ENCODE measurements around the gene SPR. TPM values are rescaled to one million over a fixed set of nuclear protein-coding genes. Genes with fewer than 3 reads are reported as not detected.

Gene SPR
- 26.3 and 27.6 TPM in 2 replicates for total RNA-seq
- polyA plus RNA-seq = 18.1 and 22.0 TPM in 2 replicates
- 28.4 and 29.2 TPM in 2 replicates for polyA plus RNA-seq (2011; cell fraction: cytosol; rRNA removed)
- 10.2 and 11.0 TPM in 2 replicates for polyA plus RNA-seq (2011; cell fraction: nucleus; rRNA removed)
- 47.9 and 52.8 TPM in 2 replicates for polyA plus RNA-seq (2012)
- polyA minus RNA-seq = 13.4 and 15.0 TPM in 2 replicates
- polyA minus RNA-seq (2011; cell fraction: cytosol; rRNA and poly(A)+ RNA removed) = 17.0 TPM
- 1.5 and 1.7 TPM in 2 replicates for polyA minus RNA-seq (2011; cell fraction: nucleus; rRNA and poly(A)+ RNA removed)
- Bru-seq, nascent RNA = percentile 44 among the genes with signal in this experiment
- percentile 71 among the genes with signal in this experiment for BruChase-seq, experiment 1, labeled RNA remaining after a 6-hour chase
- percentile 52 among the genes with signal in this experiment for BruChase-seq, experiment 2, labeled RNA remaining after a 2-hour chase
- long read RNA-seq, transcript SPR-201 (3 exons, 1,480 nt) = major isoform, 85 of 101 reads
- long read RNA-seq, partial matches to known transcripts = 15 of 101 reads
- long read RNA-seq, other reads (novel, unspliced or antisense) = 1 of 101 reads

GRCh38 chr2:72887032-72887739 is at the start of gene SPR:
TSS of gene SPR (plus strand) at chr2:72887408. CDS start at chr2:72887433, 25 bp downstream.
- intact Hi-C loops (cut with micrococcal nuclease) (loop anchor here (1.0 to 2.0 kb wide), 2 partner anchors 32 to 116 kb away; no protein-coding TSS in a partner anchor), dilution Hi-C loops (cut with MboI; ENCODE audit: extremely low pct_ligation_motif_present, low sequenced_read_pairs) (no loop called here)
- peak within 1 kb of the TSS; percentile 77 for H3K9ac ChIP-seq (replicated peaks; ENCODE audit: extremely low read depth, insufficient read depth, low read length)
- H3K36me3 ChIP-seq (ENCODE audit: control insufficient read depth in 2 of 2, extremely low read depth in 1 of 2, insufficient read depth in 2 of 2, low read length in 2 of 2) = peaks cover 0 to 8% of the 10 kb centered on the region in 2 experiments
- peak within 1 kb of the TSS; percentile 54 to 81 (median 73) for H3K4me3 ChIP-seq (replicated peaks in 1 of 3; ENCODE audit: insufficient read depth in 1 of 3, low read depth in 1 of 3, low read length in 3 of 3)
- BruUV-seq (replicated peaks) = TSS peak; percentile 12
- H3K27me3 ChIP-seq (ENCODE audit: control insufficient read depth in 2 of 2, insufficient read depth in 2 of 2, low read length in 2 of 2) = no peaks in the 10 kb centered on the region
- FAIRE-seq = peak; percentile 65
- no peak for TF ChIP-seq JUN (IDR thresholded peaks at IDR 0.05; ENCODE audit: borderline replicate concordance, insufficient read depth, insufficient read length, low read depth)
- TF ChIP-seq MYC (IDR thresholded peaks at IDR 0.05; ENCODE audit: low read depth, low read length) = no peak
- TF ChIP-seq FOS (IDR thresholded peaks at IDR 0.05; ENCODE audit: borderline replicate concordance, insufficient read depth, low read length) = no peak
- TF ChIP-seq, protein P1, sequence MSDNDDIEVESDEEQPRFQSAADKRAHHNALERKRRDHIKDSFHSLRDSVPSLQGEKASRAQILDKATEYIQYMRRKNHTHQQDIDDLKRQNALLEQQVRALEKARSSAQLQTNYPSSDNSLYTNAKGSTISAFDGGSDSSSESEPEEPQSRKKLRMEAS (IDR thresholded peaks at IDR 0.05; ENCODE audit: insufficient read depth, insufficient read length) = no peak
- TF ChIP-seq GATA2 (IDR thresholded peaks at IDR 0.05; ENCODE audit: insufficient read depth, insufficient read length, low read depth, low read length) = no peak
- peak; percentile 62 for TF ChIP-seq POLR2AphosphoS5 (IDR thresholded peaks at IDR 0.05; ENCODE audit: insufficient read depth, low read depth, low read length)
- TF ChIP-seq EZH2 (IDR thresholded peaks at IDR 0.05; ENCODE audit: borderline replicate concordance, low read depth, low read length, severe bottlenecking) = no peak
- peak; percentile 18 for TF ChIP-seq POLR2A (IDR thresholded peaks at IDR 0.05; ENCODE audit: low read depth, low read length)
- TF ChIP-seq CTCF (IDR thresholded peaks at IDR 0.05; ENCODE audit: extremely low read depth in 1 of 2, insufficient read depth in 1 of 2, low read depth in 1 of 2, low read length in 2 of 2) = no peak
- no peaks in the 10 kb centered on the region for H3K9me3 ChIP-seq (replicated peaks; ENCODE audit: control insufficient read depth, insufficient read depth, low read length)
- H2AFZ ChIP-seq (ENCODE audit: low read depth, low read length) = peak within 1 kb of the TSS; percentile 98
- peak within 1 kb of the TSS; percentile 74 for H3K27ac ChIP-seq (ENCODE audit: insufficient read depth, low read depth, low read length)
- peak within 1 kb of the TSS; percentile 91 for H3K4me2 ChIP-seq (ENCODE audit: insufficient read depth, low read length)
- CTCF ChIA-PET = interaction anchor here (0.7 to 3.1 kb wide), 33 partner anchors 8 to 1357 kb away, joined by 3 to 32 read pairs (median 4); partner anchors contain the start of gene EMX1
- H4K20me1 ChIP-seq (replicated peaks; ENCODE audit: control insufficient read depth, extremely low read depth, insufficient read depth, low read length) = no peaks in the 10 kb centered on the region
- peak; percentile 70 for DNase-seq (ENCODE audit: low read depth, low spot score)
- peaks cover 13% of the 10 kb centered on the region for H3K4me1 ChIP-seq (ENCODE audit: control insufficient read depth, extremely low read depth, insufficient read depth, low read length)
- no peaks in the 10 kb centered on the region for H3K79me2 ChIP-seq (ENCODE audit: control insufficient read depth, insufficient read depth, low read length)
- no peaks in the 10 kb centered on the region for H3K9me1 ChIP-seq (replicated peaks; ENCODE audit: control insufficient read depth, extremely low read depth, insufficient read depth, low read length)
- POLR2A ChIA-PET = no interaction called here
